Small intestine (tissue), 7 donors: Measurements from ENCODE around the gene TERT. TPM values are rescaled to one million over a fixed set of nuclear protein-coding genes. Genes with fewer than 3 reads are reported as not detected.

Experiments used
- DNase-seq, 2 donors: peaks; one replicate each; pipeline versions ENCODE4 v3.0.0 to v3.0.0-alpha.2; 2013
- FAIRE-seq: peaks from 2 replicates; lab custom pipeline; 2012; peaks lifted over from hg19 to GRCh38; lab: Jason Lieb, UNC
- H3K27ac ChIP-seq, 3 donors: one replicate each; pipeline ENCODE4 v1.5.1; 2013; ENCODE audit warnings: low read length in 2 of 3, mild to moderate bottlenecking in 2 of 3, control low read depth in 1 of 3, inconsistent platforms in 1 of 3, low read depth in 1 of 3, moderate library complexity in 1 of 3
- H3K27me3 ChIP-seq, 3 donors: one replicate each; pipeline ENCODE4 v1.6.1; 2013; ENCODE audit warnings: low read length in 3 of 3, inconsistent platforms in 1 of 3; ENCODE audit not compliant: control insufficient read depth in 3 of 3, insufficient read depth in 3 of 3
- H3K36me3 ChIP-seq, 3 donors: one replicate each; pipeline ENCODE4 v1.6.1; 2013; ENCODE audit warnings: low read length in 3 of 3, inconsistent platforms in 1 of 3, low read depth in 1 of 3, mild to moderate bottlenecking in 1 of 3, moderate library complexity in 1 of 3; ENCODE audit not compliant: control insufficient read depth in 3 of 3, insufficient read depth in 2 of 3
- H3K4me1 ChIP-seq, 3 donors: one replicate each; pipeline ENCODE4 v1.6.1; 2013; ENCODE audit warnings: low read length in 2 of 3, inconsistent platforms in 1 of 3, low read depth in 1 of 3, mild to moderate bottlenecking in 1 of 3, moderate library complexity in 1 of 3; ENCODE audit not compliant: control insufficient read depth in 3 of 3, insufficient read depth in 2 of 3
- H3K4me3 ChIP-seq, 3 donors: one replicate each; pipeline ENCODE4 v1.5.1; 2013; ENCODE audit warnings: low read length in 3 of 3, control low read depth in 1 of 3, inconsistent platforms in 1 of 3, low read depth in 1 of 3, mild to moderate bottlenecking in 1 of 3, moderate library complexity in 1 of 3
- H3K9me3 ChIP-seq, 2 donors: one replicate each; pipeline ENCODE4 v1.6.1; 2013; ENCODE audit warnings: low read depth in 1 of 2, low read length in 1 of 2; ENCODE audit not compliant: control insufficient read depth in 2 of 2, insufficient read depth in 1 of 2
- WGBS, 3 donors: extraction: QIAGEN DNeasy Blood & Tissue Kit; methylation state at CpG; one replicate each; pipeline ENCODE4 v1.1.7; 2013; 5-methylcytosine and 5-hydroxymethylcytosine counted together
- polyA plus RNA-seq, 4 donors: library from polyadenylated mRNA; stranded (reverse) in 3 of 4; unstranded in 1 of 4; fragments of 200-250 nt in 3 of 4; fragments of 120-200 nt in 1 of 4; gene quantifications; one replicate each; pipeline versions ENCODE4 v1.2.1 to v1.2.3, GENCODE V29; 2013
- donor health status: healthy with polysubstance abuse.
- donor health status: control.
- donor health status: control.
- donor health status: Bipolar disorder and iron deficiency.
- donor health status: healthy.

The TERT gene
- polyA plus RNA-seq, 4 donors, result 0.54 to 4.2 (median 1.4) TPM; not detected in 1

DNA sequence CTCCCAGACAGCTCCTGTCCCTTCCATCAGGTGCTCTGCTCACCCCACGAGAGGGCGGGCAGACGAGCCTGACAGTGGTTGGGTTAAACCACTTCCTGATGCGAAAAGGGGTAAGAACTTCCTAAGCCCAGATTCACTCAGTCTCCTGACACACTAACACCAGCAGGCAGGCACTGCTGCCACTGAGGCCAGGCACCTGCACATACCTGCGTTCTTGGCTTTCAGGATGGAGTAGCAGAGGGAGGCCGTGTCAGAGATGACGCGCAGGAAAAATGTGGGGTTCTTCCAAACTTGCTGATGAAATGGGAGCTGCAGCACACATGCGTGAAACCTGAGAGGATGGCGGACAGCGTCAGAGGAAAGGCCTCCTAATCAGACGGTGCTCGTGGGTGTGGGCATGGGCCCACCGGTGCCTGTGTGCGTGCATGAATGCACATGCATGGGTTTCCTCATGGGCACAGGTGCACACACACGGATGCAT, 39.7 kb downstream of the TERT start:
- 66 to 76% (median 73%) methylated on average over 16 of the region's 16 CpGs for WGBS, 3 donors
- no peak for DNase-seq
- no peaks in the 10 kb centered on the region for H3K27me3 ChIP-seq
- FAIRE-seq, result no peak
- H3K4me3 ChIP-seq, result no peak overlapping the region
- H3K27ac ChIP-seq, result no peak overlapping the region
- peaks cover 0 to 25% (median 0%) of the 10 kb centered on the region in 3 donors for H3K4me1 ChIP-seq
- no peaks in the 10 kb centered on the region for H3K9me3 ChIP-seq
- peaks cover 0 to 47% (median 0%) of the 10 kb centered on the region in 3 donors for H3K36me3 ChIP-seq

GRCh38 chr5:1254196-1254595, 40.7 kb downstream of the TERT start:
- H3K4me3 ChIP-seq, result no peak overlapping the region
- WGBS, 3 donors, result 81 to 88% (median 82%) methylated on average over 17 to 19 of the region's 19 CpGs
- no peak for FAIRE-seq
- H3K27me3 ChIP-seq, result no peaks in the 10 kb centered on the region
- no peak overlapping the region for H3K27ac ChIP-seq
- peaks cover 0 to 47% (median 0%) of the 10 kb centered on the region in 3 donors for H3K36me3 ChIP-seq
- DNase-seq, result no peak
- H3K9me3 ChIP-seq, result no peaks in the 10 kb centered on the region
- H3K4me1 ChIP-seq, result peaks cover 0 to 30% (median 0%) of the 10 kb centered on the region in 3 donors

- whole genome bisulfite sequencing, 3 donors, result 81 to 88% (median 83%) methylated on average over 28 to 33 of the region's 33 CpGs
- Histone ChIP-seq H3K4me1 (peaks cover 0 to 30% (median 0%) of the 10 kb centered on the region in 3 donors), H3K36me3 (peaks cover 0 to 47% (median 0%) of the 10 kb centered on the region in 3 donors), H3K4me3 (peak overlapping the region in 1 of 3 donors; percentile 56), H3K27ac (no peak overlapping the region), H3K9me3 (no peaks in the 10 kb centered on the region), H3K27me3 (no peaks in the 10 kb centered on the region)
- DNase-seq, result no peak
- no peak for FAIRE-seq
These were observed 41.3 kb downstream of the TERT start for GRCh38 chr5:1253456-1254105.

GRCh38 chr5:1252681-1253080, 42.2 kb downstream of the TERT start:
- FAIRE-seq, result no peak
- peaks cover 0 to 44% (median 0%) of the 10 kb centered on the region in 3 donors for H3K36me3 ChIP-seq
- H3K9me3 ChIP-seq, result no peaks in the 10 kb centered on the region
- 87 to 88% (median 88%) methylated on average over 6 to 9 of the region's 9 CpGs for WGBS, 3 donors
- H3K4me1 ChIP-seq, result peaks cover 0 to 30% (median 0%) of the 10 kb centered on the region in 3 donors
- H3K27ac ChIP-seq, result peak overlapping the region in 1 of 3 donors; percentile 97
- peaks cover 0 to 3% (median 0%) of the 10 kb centered on the region in 3 donors for H3K27me3 ChIP-seq
- peak overlapping the region in 1 of 3 donors; percentile 56 for H3K4me3 ChIP-seq
- DNase-seq, result no peak

- H3K36me3 ChIP-seq, result peaks cover 0 to 37% (median 0%) of the 10 kb centered on the region in 3 donors
- 25 to 51% (median 25%) methylated on average over 27 of the region's 27 CpGs for WGBS, 3 donors
- H3K27ac ChIP-seq, result peak overlapping the region in 1 of 3 donors; percentile 97
- FAIRE-seq (no peak), DNase-seq (peak; percentile 79 to 97)
- H3K27me3 ChIP-seq, result peaks cover 0 to 3% (median 2%) of the 10 kb centered on the region in 3 donors
- peaks cover 0 to 31% (median 0%) of the 10 kb centered on the region in 3 donors for H3K4me1 ChIP-seq
- no peaks in the 10 kb centered on the region for H3K9me3 ChIP-seq
- H3K4me3 ChIP-seq, result peak overlapping the region in 1 of 3 donors; percentile 56
These were observed 42.9 kb downstream of the TERT start for GRCh38 chr5:1251678-1252580.

DNA sequence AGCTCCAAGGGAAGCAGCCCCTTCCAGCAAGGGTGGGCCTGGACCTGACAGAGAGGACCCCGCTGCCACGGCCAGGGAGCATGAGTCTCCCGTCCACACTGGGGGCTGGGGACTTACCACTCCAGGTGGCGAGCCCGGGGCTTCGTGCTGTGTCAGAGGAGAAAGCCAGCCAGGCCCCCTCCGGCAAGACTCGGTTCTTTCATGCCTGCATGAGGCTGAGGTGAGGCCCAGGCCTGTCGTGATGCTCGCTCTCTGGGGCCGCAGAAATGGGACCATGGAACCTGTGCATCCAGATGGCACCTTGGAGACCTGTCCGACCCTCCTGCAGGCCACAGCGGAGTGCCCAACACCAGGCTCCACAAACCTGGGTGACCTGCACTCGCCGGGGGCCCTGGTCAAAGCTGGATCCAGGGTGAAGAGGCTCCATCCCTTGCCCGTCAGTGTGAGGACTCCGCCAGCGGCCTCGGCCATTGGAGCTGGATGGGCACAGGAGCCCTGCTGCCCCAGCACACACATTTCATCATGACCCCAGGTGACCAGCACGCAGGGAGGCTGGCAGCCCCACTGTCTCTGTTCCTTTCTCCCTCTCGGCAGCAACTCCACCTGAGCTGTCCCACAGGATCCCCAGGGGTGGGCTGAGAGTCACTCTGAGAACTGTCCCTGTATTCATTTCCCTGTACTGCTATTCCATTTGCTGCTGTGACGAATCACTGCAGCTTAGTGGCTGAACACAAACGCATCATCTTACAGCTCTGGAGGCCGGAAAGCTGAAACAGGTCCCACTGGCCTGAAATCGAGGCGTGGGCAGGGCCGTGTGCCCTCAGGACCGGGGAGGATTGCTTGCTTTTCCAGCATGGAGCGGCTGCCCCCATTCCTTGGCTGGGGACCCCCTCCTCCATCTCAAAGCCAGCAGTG, 45.2 kb downstream of the TERT start:
- DNase-seq (no peak), FAIRE-seq (no peak)
- Histone ChIP-seq H3K27me3 (peaks cover 0 to 24% (median 3%) of the 10 kb centered on the region in 3 donors), H3K27ac (no peak overlapping the region), H3K4me3 (no peak overlapping the region), H3K36me3 (peaks cover 0 to 15% (median 0%) of the 10 kb centered on the region in 3 donors), H3K9me3 (no peaks in the 10 kb centered on the region), H3K4me1 (peaks cover 0 to 41% (median 0%) of the 10 kb centered on the region in 3 donors)
- WGBS, 3 donors, result 81 to 83% (median 82%) methylated on average over 28 to 29 of the region's 29 CpGs

- Histone ChIP-seq H3K27ac (no peak overlapping the region), H3K9me3 (no peaks in the 10 kb centered on the region), H3K27me3 (peaks cover 0 to 28% (median 3%) of the 10 kb centered on the region in 3 donors), H3K4me1 (peaks cover 0 to 32% (median 0%) of the 10 kb centered on the region in 3 donors), H3K36me3 (peaks cover 0 to under 1% (median 0%) of the 10 kb centered on the region in 3 donors), H3K4me3 (no peak overlapping the region)
- 79 to 86% (median 79%) methylated on average over 6 of the region's 6 CpGs for WGBS, 3 donors
- no peak for FAIRE-seq
- no peak for DNase-seq
These were observed 47.1 kb downstream of the TERT start for GRCh38 chr5:1247811-1248210.
